Prostate gland (tissue), 2 donors: Measurements from ENCODE around the gene SRBD1. TPM values are rescaled to one million over a fixed set of nuclear protein-coding genes. Genes with fewer than 3 reads are reported as not detected.
A peak's percentile ranks its signal among the peaks of the same experiment; 100 is the strongest.

Experiments used
- DNase-seq: peaks from one replicate; pipeline ENCODE4 v3.0.0-alpha.2; 2019; ENCODE audit warnings: low spot score
- H3K27ac ChIP-seq, 2 donors: fragments of 200-600 bp; sonication (generic); 2 replicates each; pipeline ENCODE4 v1.5.1; 2017 to 2019
- H3K27me3 ChIP-seq: fragments of 200-600 bp; sonication (generic); replicated peaks from 2 replicates; pipeline ENCODE4 v1.5.1; 2019; ENCODE audit not compliant: insufficient read depth
- H3K36me3 ChIP-seq, 2 donors: fragments of 200-600 bp; sonication (generic); 1 replicate in 1 of 2; 2 replicates in 1 of 2; pipeline versions ENCODE4 v1.5.1 to v1.8.1; 2017 to 2019
- H3K4me1 ChIP-seq: fragments of 200-600 bp; sonication (generic); replicated peaks from 2 replicates; pipeline ENCODE4 v1.5.1; 2019
- H3K4me3 ChIP-seq, 2 donors: fragments of 200-600 bp; sonication (generic); 2 replicates each; pipeline ENCODE4 v1.5.1; 2017 to 2019
- H3K9me3 ChIP-seq: fragments of 200-600 bp; sonication (generic); 2 replicates; pipeline ENCODE4 v1.5.1; 2017
- CTCF ChIP-seq, 4 experiments: fragments of 200-600 bp in 2 of 4; fragments of 450-650 bp in 2 of 4; sonication (generic) in 2 of 4; IDR thresholded peaks; 1 replicate in 3 of 4; 2 replicates in 1 of 4; pipeline ENCODE4 v1.5.1; 2016 to 2019; ENCODE audit warnings: antibody characterized with exemption in 4 of 4, mild to moderate bottlenecking in 2 of 4, moderate library complexity in 2 of 4
- POLR2A ChIP-seq: fragments of 450-650 bp; IDR thresholded peaks from one replicate; pipeline ENCODE4 v1.6.1; 2016; ENCODE audit warnings: antibody characterized with exemption, mild to moderate bottlenecking
- POLR2AphosphoS5 ChIP-seq: sonication (generic); formaldehyde crosslinking; IDR thresholded peaks from one replicate; pipeline ENCODE4 v1.6.1; 2017; ENCODE audit warnings: antibody characterized with exemption
- WGBS: methylation state at CpG from one replicate; pipeline ENCODE4 v1.1.5; 2018; 5-methylcytosine and 5-hydroxymethylcytosine counted together
- intact Hi-C: fragments of 100-400 bp; cut with DNase I; formaldehyde crosslinking; loops from one replicate; pipeline ENCODE4 v1.14.2; 2022
- total RNA-seq, 2 donors: library from RNA; depleted of rRNA; stranded (reverse); fragments of >200 nt; gene quantifications; one replicate each; pipeline ENCODE4 v1.1.0, GENCODE V29; 2016

Gene SRBD1
- total RNA-seq, 2 donors from 2014 or later, result 16.5 to 25.9 TPM

GRCh38 chr2:45469314-45470099, 141.6 kb downstream of the SRBD1 start:
- Histone ChIP-seq H3K4me3 (no peak overlapping the region), H3K36me3 (no peaks in the 10 kb centered on the region), H3K9me3 (no peaks in the 10 kb centered on the region), H3K27me3 (no peaks in the 10 kb centered on the region), H3K27ac (peak overlapping the region; percentile 2 to 33), H3K4me1 (no peaks in the 10 kb centered on the region)
- intact Hi-C loops, result no loop called here
- TF ChIP-seq CTCF (IDR thresholded peaks at IDR 0.05) (no peak), POLR2AphosphoS5 (peak; percentile 75)
- peak; percentile 53 for DNase-seq
- WGBS, result 59% methylated on average over 2 of the region's 2 CpGs

- Histone ChIP-seq H3K27me3 (no peaks in the 10 kb centered on the region), H3K9me3 (no peaks in the 10 kb centered on the region), H3K4me1 (no peaks in the 10 kb centered on the region), H3K27ac (no peak overlapping the region), H3K4me3 (no peak overlapping the region), H3K36me3 (no peaks in the 10 kb centered on the region)
- DNase-seq, result no peak
- whole genome bisulfite sequencing, result 88% methylated on average over 4 of the region's 4 CpGs
- no peak for TF ChIP-seq CTCF (IDR thresholded peaks at IDR 0.05)
- intact Hi-C loops, result no loop called here
Observed at GRCh38 chr2:45468279-45468678, 142.8 kb downstream of the SRBD1 start.

GRCh38 chr2:45466053-45466452, 145.0 kb downstream of the SRBD1 start:
- no peaks in the 10 kb centered on the region for H3K9me3 ChIP-seq
- H3K4me1 ChIP-seq, result no peaks in the 10 kb centered on the region
- no peak overlapping the region for H3K27ac ChIP-seq
- intact Hi-C loops, result no loop called here
- TF ChIP-seq CTCF (IDR thresholded peaks at IDR 0.05) (no peak), POLR2A (no peak), POLR2AphosphoS5 (peak; percentile 26)
- 43% methylated on average over 1 of the region's 1 CpG for WGBS
- no peak for DNase-seq
- no peak overlapping the region for H3K4me3 ChIP-seq
- H3K36me3 ChIP-seq, result no peaks in the 10 kb centered on the region
- no peaks in the 10 kb centered on the region for H3K27me3 ChIP-seq

- 94% methylated on average over 6 of the region's 6 CpGs for WGBS
Observed at GRCh38 chr2:45460825-45461224, 150.2 kb downstream of the SRBD1 start.

More at GRCh38 chr2:45460825-45461224, 150.2 kb downstream of the SRBD1 start:
- TF ChIP-seq POLR2AphosphoS5 (no peak), POLR2A (no peak), CTCF (IDR thresholded peaks at IDR 0.05) (no peak)
- no peak for DNase-seq
- no peaks in the 10 kb centered on the region for H3K36me3 ChIP-seq
- no peaks in the 10 kb centered on the region for H3K27me3 ChIP-seq
- no peak overlapping the region for H3K4me3 ChIP-seq
- intact Hi-C loops, result no loop called here
- no peak overlapping the region for H3K27ac ChIP-seq
- H3K4me1 ChIP-seq, result no peaks in the 10 kb centered on the region
- no peaks in the 10 kb centered on the region for H3K9me3 ChIP-seq
